HG02973 (cell line): ENCODE measurements around the gene RPL35A.
A peak's percentile ranks its signal among the peaks of the same experiment; 100 is the strongest.
"Not testable (repeated sequence)": the region's sequence is repeated elsewhere in the genome, so short reads cannot be mapped to it uniquely, and the experiment has no call there.

Experiments
- ATAC-seq: cut with Tn5 transposase; IDR thresholded peaks from one replicate; pipeline ENCODE4 v1.9.1; 2021; ENCODE audit warnings: moderate library complexity; ENCODE audit not compliant: unreplicated experiment

RPL35A gene

GRCh38 chr3:197951392-197951990 lies 1.5 kb downstream of the RPL35A start:
- no peak for ATAC-seq

- ATAC-seq, result no peak
These were observed 2.5 kb downstream of the RPL35A start for GRCh38 chr3:197952440-197952839.

DNA sequence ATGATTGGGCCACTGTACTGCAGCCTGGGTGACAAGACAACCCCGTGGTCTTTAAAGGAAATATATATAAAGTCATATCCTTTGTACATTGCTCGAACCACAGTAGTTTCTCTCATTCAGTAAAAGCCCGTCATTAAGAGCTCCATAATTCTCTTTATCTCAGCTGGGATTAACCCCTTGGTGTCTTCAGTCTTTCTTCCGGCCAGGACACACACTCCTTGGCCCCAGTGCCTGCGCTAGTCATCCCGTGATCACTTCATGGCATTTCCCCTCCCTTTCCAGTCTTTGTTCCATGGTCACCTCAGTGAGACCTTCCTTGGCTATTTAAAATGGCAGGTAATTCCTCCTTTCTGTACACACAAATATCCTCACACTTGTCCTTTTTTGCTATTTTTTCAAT lies 3.3 kb downstream of the RPL35A start:
- no peak for ATAC-seq

DNA sequence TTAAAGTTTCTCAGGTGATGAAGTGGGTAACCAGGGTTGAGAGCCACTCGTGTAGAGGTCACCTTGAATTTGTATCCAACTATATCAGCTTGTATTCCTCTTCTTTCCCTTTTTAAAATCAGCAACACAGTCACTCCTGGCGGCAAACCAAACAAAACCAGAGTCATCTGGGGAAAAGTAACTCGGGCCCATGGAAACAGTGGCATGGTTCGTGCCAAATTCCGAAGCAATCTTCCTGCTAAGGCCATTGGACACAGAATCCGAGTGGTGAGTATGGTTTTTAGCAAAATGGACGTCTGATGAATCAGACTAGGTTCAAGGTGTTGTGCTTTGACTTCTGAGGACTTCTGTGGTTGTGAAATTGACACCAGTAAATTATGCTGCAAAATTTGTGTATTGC lies 3.9 kb downstream of the RPL35A start:
- ATAC-seq, result no peak

DNA sequence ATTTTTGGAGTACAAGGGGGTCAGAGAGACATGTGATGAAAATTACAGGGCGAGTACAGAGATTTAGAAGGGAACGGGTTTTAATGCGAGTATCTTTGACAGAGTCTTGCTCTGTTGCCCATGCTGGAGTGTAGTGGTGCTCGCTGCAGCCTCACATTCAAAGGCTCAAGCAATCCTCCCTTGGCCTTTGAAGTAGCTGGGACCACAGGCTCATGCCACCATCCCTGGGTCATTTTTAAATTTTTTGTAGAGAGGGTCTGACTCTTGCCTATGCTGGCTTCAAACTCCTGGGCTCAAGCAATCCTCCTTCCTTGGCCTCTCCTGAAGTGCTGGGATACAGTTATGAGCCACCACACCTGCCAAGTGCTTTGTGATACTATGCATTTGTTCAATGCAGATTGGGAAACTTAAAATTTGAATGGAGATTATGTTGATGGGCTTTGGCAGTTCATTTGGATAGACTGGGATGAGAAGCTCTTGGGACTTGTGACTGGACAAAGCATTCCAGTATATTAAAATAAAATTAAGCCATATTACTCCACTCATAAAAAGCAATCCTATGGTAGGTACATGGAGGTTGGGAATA lies 6.0 kb downstream of the RPL35A start:
- ATAC-seq, result no peak

DNA sequence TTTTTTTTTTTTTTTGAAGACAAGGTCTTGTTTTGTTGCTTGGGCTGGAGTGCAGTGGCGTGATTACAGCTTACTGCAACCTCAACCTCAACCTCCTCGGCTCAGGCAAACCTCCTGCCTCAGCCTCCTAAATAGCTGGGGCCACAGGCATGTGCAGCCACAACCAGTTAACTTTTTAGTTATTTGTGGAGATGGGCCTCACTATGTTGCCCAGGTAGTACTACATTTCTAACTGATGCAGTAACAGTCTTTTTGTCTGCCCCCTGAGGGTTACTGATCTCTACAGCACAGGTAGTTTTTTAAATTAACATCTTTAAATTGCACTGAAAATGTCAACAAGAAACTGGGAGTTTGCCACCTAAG lies 6.6 kb downstream of the RPL35A start:
- no peak for ATAC-seq

DNA sequence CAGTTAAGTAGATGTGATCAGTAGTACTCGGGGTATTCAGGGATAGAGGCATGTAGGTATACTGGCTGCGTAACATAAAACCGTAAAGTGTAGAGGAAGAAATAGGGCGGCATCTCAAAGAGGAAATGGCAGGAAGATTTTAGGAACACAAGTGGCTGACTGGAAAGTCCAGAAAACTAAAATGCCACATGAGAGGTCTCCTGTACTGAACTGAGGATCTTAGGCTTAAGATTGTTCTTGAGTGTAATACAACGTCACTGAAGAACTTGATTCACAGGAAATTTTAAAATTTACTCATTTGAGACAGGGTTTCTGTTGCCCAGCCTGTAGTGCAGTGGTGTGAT lies 7.8 kb downstream of the RPL35A start:
- ATAC-seq, result no peak

DNA sequence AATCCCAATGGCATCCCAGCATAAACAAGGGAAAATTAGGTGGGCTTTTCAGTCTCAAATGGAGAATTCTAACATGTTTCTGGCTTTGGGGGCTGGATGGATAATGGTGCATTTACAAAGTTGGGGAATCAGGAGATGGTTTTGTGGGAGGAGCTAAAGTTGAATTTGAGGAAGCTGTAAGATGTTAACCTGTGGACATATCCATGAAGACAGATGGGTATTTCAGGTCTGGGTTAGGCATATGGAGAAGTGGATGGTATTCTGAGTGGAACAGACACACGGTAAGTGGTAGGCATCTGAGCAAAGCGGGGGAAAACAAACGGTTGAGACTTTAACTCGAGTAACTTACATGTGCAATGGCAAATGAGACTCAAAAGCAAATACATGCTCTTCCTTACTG lies 8.4 kb downstream of the RPL35A start:
- no peak for ATAC-seq

DNA sequence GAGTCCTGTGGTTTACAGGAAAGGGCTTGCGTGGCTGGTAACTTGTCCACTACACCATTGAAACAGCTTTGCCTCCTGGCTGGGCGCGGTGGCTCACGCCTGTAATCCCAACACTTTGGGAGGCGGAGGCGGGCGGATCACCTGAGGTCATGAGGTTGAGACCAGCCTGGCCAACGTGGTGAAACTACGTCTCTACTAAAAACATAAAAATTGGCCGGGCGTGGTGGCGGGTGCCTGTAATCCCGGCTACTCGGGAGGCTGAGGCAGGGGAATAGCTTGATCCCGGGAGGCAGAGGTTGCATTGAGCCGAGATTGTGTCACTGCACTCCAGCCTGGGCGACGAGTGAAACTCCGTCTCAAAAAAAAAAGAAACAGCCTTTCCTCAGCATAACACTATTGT lies 8.9 kb downstream of the RPL35A start:
- ATAC-seq, result not testable (repeated sequence)

- no peak for ATAC-seq
These were observed 9.5 kb downstream of the RPL35A start for GRCh38 chr3:197959500-197959890.

GRCh38 chr3:197959891-197960693 lies 10.1 kb downstream of the RPL35A start, which contains the start of gene LMLN:
TSS of gene LMLN (plus strand) at chr3:197960217. CDS start at chr3:197960246, 29 bp downstream.
- peak; percentile 97 for ATAC-seq

- ATAC-seq, result no peak
These were observed 10.9 kb downstream of the RPL35A start for GRCh38 chr3:197960694-197961581.

DNA sequence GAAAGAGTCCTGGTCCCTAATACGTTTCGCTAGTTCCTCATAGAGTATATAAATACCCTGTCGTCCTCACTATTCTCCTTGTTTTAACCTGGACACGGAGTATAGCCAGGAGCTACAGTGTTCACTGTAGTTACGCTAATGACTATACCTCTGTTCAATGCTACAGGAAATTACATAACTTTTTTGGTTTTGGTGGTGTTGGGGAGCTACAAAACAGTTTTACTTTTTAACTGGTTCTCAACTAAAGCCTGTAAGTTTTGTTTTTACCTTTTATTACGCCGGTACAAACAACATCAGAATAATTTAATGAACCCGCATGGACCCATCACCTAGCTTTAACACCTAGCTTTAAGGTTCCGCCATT lies 11.6 kb downstream of the RPL35A start:
- ATAC-seq, result no peak

DNA sequence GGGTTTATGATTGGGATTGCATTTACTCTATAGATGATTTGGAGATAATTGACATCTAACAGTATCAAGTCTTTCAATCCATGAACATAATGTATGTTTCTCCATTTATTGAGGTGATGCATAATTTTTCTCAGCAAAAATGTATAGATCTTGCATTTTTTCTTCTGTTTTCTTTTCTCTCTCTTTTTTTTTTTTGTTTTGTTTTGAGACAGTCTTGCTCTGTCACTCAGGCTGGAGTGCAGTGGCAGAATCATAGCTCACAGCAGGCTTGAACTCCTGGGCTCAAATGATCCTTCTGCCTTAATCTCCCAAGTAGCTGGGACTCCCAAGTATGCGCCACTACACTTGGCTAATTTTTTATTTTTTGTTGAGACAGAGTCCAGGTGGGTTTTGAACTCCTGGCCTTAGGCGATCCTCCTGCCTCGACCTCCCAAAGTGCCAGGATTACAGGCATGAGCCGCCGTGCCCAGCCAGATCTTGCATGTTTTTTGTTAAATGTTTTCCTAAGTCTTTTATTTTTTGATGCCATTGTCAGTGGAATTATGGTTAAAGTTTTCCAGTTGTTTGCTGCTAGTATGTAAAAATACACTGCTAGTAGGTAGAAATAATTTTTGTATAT lies 13.1 kb downstream of the RPL35A start:
- ATAC-seq, result no peak

GRCh38 chr3:197967337-197967989 lies 17.5 kb downstream of the RPL35A start:
- not testable (repeated sequence) for ATAC-seq

GRCh38 chr3:197970588-197970987 lies 20.6 kb downstream of the RPL35A start:
- ATAC-seq, result no peak

- ATAC-seq, result no peak
These were observed 24.0 kb downstream of the RPL35A start for GRCh38 chr3:197974016-197974415.

GRCh38 chr3:197975311-197975710 lies 25.3 kb downstream of the RPL35A start:
- no peak for ATAC-seq

DNA sequence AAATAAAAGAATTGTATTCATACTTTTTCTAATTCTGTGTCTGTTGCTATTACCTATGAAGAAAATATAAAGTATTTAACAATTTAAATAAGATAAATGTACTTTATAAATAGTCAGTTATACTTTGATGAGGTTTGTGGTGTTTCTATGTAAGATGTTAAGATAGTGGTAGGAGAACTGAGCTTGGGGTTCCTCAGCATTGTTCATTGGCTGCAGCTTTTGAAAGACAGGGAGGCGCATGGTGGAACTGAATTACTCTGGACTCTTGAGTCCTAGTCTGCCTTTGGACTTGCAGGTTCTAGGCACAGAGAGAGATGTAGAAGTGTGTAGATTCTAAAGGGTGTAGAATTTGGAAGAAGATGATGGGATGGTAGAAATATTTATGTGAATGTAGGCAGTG lies 33.1 kb downstream of the RPL35A start:
- ATAC-seq, result no peak

GRCh38 chr3:197989651-197990050 lies 39.7 kb downstream of the RPL35A start:
- ATAC-seq, result no peak
